HepG2 (cell line): Measurements from ENCODE around the gene ATG16L1. TPM values are rescaled to one million over a fixed set of nuclear protein-coding genes. Genes with fewer than 3 reads are reported as not detected.

Source experiments
- ATAC-seq: fragments of 200-7000 bp; cut with Tn5 transposase; 3 replicates; pipeline ENCODE4 v1.9.1; 2020; ENCODE audit warnings: mild to moderate bottlenecking, moderate library complexity
- BruUV-seq: library from RNA; stranded (reverse); fragments of 400-500 nt; replicated peaks from 2 replicates; lab custom pipeline; 2021; lab: Mats Ljungman, UMichigan
- CTCF ChIA-PET: fragments of 300-600 bp; formaldehyde crosslinking; extraction: SDS; loops from one replicate; lab custom pipeline; 2021; ENCODE audit warnings: low total read pairs, inconsistent platforms, low intra/inter-chr PET ratio; lab: Yijun Ruan, JAX
- POLR2A ChIA-PET: fragments of 350-600 bp; sonication (Branson Sonifier 250); formaldehyde crosslinking; loops from one replicate; lab custom pipeline; 2020; ENCODE audit warnings: antibody characterized with exemption, inconsistent platforms; lab: Yijun Ruan, JAX
- DNase-seq: peaks from one replicate; pipeline ENCODE4 v3.0.0-alpha.2; 2015; ENCODE audit warnings: low spot score
- FAIRE-seq: peaks from 3 replicates; lab custom pipeline; 2011; peaks lifted over from hg19 to GRCh38; lab: Jason Lieb, UNC
- H2AFZ ChIP-seq: one replicate; pipeline ENCODE4 v1.6.1; 2011; ENCODE audit warnings: low read length, inconsistent platforms
- H3K27ac ChIP-seq: fragments of 300-600 bp; 3 replicates; pipeline ENCODE4 v1.8.0; 2011; ENCODE audit warnings: mixed run types, mild to moderate bottlenecking, mixed read lengths, low read length, inconsistent platforms; ENCODE audit not compliant: insufficient read depth; ENCODE audit errors: extremely low read length
- H3K27me3 ChIP-seq, 2 experiments: fragments of 200-600 bp in 1 of 2; 2 replicates in 1 of 2; 3 replicates in 1 of 2; pipeline versions ENCODE4 v1.6.0 to v1.8.0; 2011; ENCODE audit warnings: low read length in 2 of 2, mild to moderate bottlenecking in 2 of 2, moderate library complexity in 2 of 2, inconsistent platforms in 1 of 2; ENCODE audit not compliant: insufficient read depth in 2 of 2, control insufficient read depth in 1 of 2
- H3K36me3 ChIP-seq, 2 experiments: fragments of 200-600 bp in 1 of 2; replicated peaks in 1 of 2; 2 replicates in 1 of 2; 3 replicates in 1 of 2; pipeline versions ENCODE4 v1.5.1 to v1.8.0; 2011; ENCODE audit warnings: low read length in 2 of 2, inconsistent platforms in 1 of 2; ENCODE audit not compliant: insufficient read depth in 2 of 2, control insufficient read depth in 1 of 2
- H3K4me1 ChIP-seq: 2 replicates; pipeline ENCODE4 v1.5.1; 2012; ENCODE audit warnings: low read length, inconsistent platforms; ENCODE audit not compliant: insufficient read depth
- H3K4me2 ChIP-seq: 2 replicates; pipeline ENCODE4 v1.6.0; 2011; ENCODE audit warnings: low read depth, low read length, inconsistent platforms
- H3K4me3 ChIP-seq, 3 experiments: fragments of 200-600 bp in 1 of 3; sonication (generic), shearing (Covaris generic) in 1 of 3; replicated peaks in 1 of 3; 2 replicates each; pipeline ENCODE4 v1.5.1; 2011 to 2016; ENCODE audit warnings: low read length in 3 of 3, inconsistent platforms in 2 of 3, low read depth in 2 of 3, mild to moderate bottlenecking in 2 of 3, control low read depth in 1 of 3, mixed read lengths in 1 of 3; ENCODE audit not compliant: insufficient read depth in 1 of 3
- H3K79me2 ChIP-seq: one replicate; pipeline ENCODE4 v1.6.1; 2011; ENCODE audit warnings: low read length, inconsistent platforms; ENCODE audit not compliant: insufficient read depth
- H3K9ac ChIP-seq: 2 replicates; pipeline ENCODE4 v1.6.0; 2011; ENCODE audit warnings: mild to moderate bottlenecking, low read depth, low read length, inconsistent platforms; ENCODE audit not compliant: insufficient read depth
- H3K9me3 ChIP-seq: 2 replicates; pipeline ENCODE4 v1.5.1; 2012; ENCODE audit warnings: mild to moderate bottlenecking, low read length
- H4K20me1 ChIP-seq: 2 replicates; pipeline ENCODE4 v1.6.0; 2011; ENCODE audit warnings: inconsistent platforms, mild to moderate bottlenecking, low read length, moderate library complexity; ENCODE audit not compliant: insufficient read depth
- ARHGAP35 ChIP-seq: sonication (generic); formaldehyde crosslinking; IDR thresholded peaks from 2 replicates; pipeline ENCODE4 v1.9.0; 2022; ENCODE audit warnings: mild to moderate bottlenecking, inconsistent platforms, moderate library complexity, missing genetic modification reagents, borderline replicate concordance
- FOXM1 ChIP-seq: sonication (generic); formaldehyde crosslinking; IDR thresholded peaks from 2 replicates; pipeline ENCODE4 v1.5.0; 2020; ENCODE audit warnings: missing genetic modification reagents
- GLI4 ChIP-seq: sonication (generic); formaldehyde crosslinking; IDR thresholded peaks from 2 replicates; pipeline ENCODE4 v1.5.1; 2020; ENCODE audit warnings: missing genetic modification reagents, mild to moderate bottlenecking, moderate library complexity, borderline replicate concordance
- GZF1 ChIP-seq: sonication (generic); formaldehyde crosslinking; IDR thresholded peaks from 2 replicates; pipeline ENCODE4 v1.5.1; 2020; ENCODE audit warnings: mild to moderate bottlenecking, missing genetic modification reagents
- NFE2L2 ChIP-seq: fragments of 150-350 bp; IDR thresholded peaks from 2 replicates; pipeline ENCODE4 v1.6.1; 2014; ENCODE audit warnings: low read length
- PHF20 ChIP-seq: sonication (generic); formaldehyde crosslinking; IDR thresholded peaks from 2 replicates; pipeline ENCODE4 v1.5.0; 2020; ENCODE audit warnings: mild to moderate bottlenecking, missing genetic modification reagents
- RELA ChIP-seq: sonication (generic); formaldehyde crosslinking; IDR thresholded peaks from 2 replicates; pipeline ENCODE4 v1.4.0; 2020; ENCODE audit warnings: missing genetic modification reagents
- SP5 ChIP-seq: IDR thresholded peaks from 2 replicates; pipeline ENCODE4 v1.6.1; 2016; ENCODE audit warnings: low read depth, borderline replicate concordance
- U2AF2 ChIP-seq: fragments of 200-400 bp; formaldehyde crosslinking; IDR thresholded peaks from 2 replicates; pipeline ENCODE4 v1.6.1; 2017; ENCODE audit warnings: low read depth, mild to moderate bottlenecking, low read length
- ZNF576 ChIP-seq: sonication (generic); formaldehyde crosslinking; IDR thresholded peaks from 2 replicates; pipeline ENCODE4 v1.4.0; 2020; ENCODE audit warnings: mild to moderate bottlenecking, missing genetic modification reagents
- WGBS: methylation state at CpG from one replicate; pipeline ENCODE4 v1.1.6; 2017; ENCODE audit warnings: low lambda C conversion rate; 5-methylcytosine and 5-hydroxymethylcytosine counted together
- in situ Hi-C: cut with HindIII; loops from 2 replicates; pipeline ENCODE4 v1.10.0; 2017; ENCODE audit warnings: low pct_unique_long_range_greater_than_20kb; ENCODE audit not compliant: extremely low pct_ligation_motif_present
- intact Hi-C: fragments of 100-400 bp; cut with micrococcal nuclease; formaldehyde crosslinking; loops from one replicate; pipeline ENCODE4 v1.10.0; 2022; ENCODE audit not compliant: unreplicated experiment
- polyA plus RNA-seq, 8 experiments: library from polyadenylated mRNA; depleted of rRNA in 3 of 8; stranded (reverse) in 7 of 8; unstranded in 1 of 8; fragments of >200 nt; fragmentation: Illumina TruSeq in 4 of 8; extraction: Trizol in 4 of 8; gene quantifications; 2 replicates each; pipeline versions ENCODE4 v1.2.1 to v1.2.3, GENCODE V29; 2011 to 2016; ENCODE audit warnings: low read depth in 4 of 8, missing spikeins in 1 of 8, mixed read lengths in 1 of 8; ENCODE audit not compliant: insufficient read depth in 1 of 8
- total RNA-seq, 5 experiments: library from RNA; depleted of rRNA; stranded (reverse); fragments of >200 nt; fragmentation: Illumina TruSeq; extraction: Trizol; gene quantifications; 2 replicates each; pipeline ENCODE4 v1.2.3, GENCODE V29; 2016; ENCODE audit warnings: low read depth in 1 of 5
- TF ChIP-seq, protein P1 (sequence below): sonication (generic); formaldehyde crosslinking; IDR thresholded peaks from 2 replicates; pipeline ENCODE4 v1.5.1; 2020; ENCODE audit warnings: missing genetic modification reagents, mild to moderate bottlenecking, borderline replicate concordance
- TF ChIP-seq, protein P2 (sequence below): sonication (generic); formaldehyde crosslinking; IDR thresholded peaks from 2 replicates; pipeline ENCODE4 v1.4.0; 2020; ENCODE audit warnings: missing genetic modification reagents

Gene ATG16L1
- total and polyA plus RNA-seq, 2 of the 13 experiments (the other 11 are each of a cell fraction or from before 2014, with no cell fraction given), result 26.0 to 51.7 TPM

- peaks cover 15% of the 10 kb centered on the region for H3K4me1 ChIP-seq
- in situ Hi-C loops, result no loop called here
- H3K27me3 ChIP-seq, result 0 out of 5 replicates have a peak, but pooled peaks cover 0 to 2% of the 10 kb centered on the region in 2 experiments
- H3K79me2 ChIP-seq, result no peaks in the 10 kb centered on the region
- no TSS peak for BruUV-seq
- H3K4me2 ChIP-seq, result no peak overlapping the region
- H3K9ac ChIP-seq, result no peak overlapping the region
- no peak for ATAC-seq
- no peak overlapping the region for H3K27ac ChIP-seq
- H4K20me1 ChIP-seq, result no peaks in the 10 kb centered on the region
- FAIRE-seq, result no peak
- WGBS, result 24% methylated on average over 1 of the region's 1 CpG
- TF ChIP-seq PHF20 (CRISPR knock-in tag), result no peak
- no peak for TF ChIP-seq U2AF2
- no peak for TF ChIP-seq GZF1 (CRISPR knock-in tag)
- TF ChIP-seq GLI4 (CRISPR knock-in tag), result no peak
- TF ChIP-seq RELA (CRISPR knock-in tag), result no peak
- no peak for TF ChIP-seq NFE2L2
- TF ChIP-seq, protein P1, sequence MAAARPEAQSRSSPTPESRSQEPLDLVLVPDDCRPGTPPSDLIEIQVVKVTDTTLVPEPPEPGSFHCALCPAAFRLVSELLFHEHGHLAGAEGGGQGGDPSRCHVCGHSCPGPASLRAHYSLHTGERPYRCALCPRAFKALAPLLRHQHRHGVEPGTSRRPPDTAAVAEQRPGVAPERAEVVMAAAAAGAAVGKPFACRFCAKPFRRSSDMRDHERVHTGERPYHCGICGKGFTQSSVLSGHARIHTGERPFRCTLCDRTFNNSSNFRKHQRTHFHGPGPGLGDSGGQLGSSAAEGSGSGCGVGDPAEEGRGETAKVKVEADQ (CRISPR knock-in tag), result no peak
- TF ChIP-seq, protein P2, sequence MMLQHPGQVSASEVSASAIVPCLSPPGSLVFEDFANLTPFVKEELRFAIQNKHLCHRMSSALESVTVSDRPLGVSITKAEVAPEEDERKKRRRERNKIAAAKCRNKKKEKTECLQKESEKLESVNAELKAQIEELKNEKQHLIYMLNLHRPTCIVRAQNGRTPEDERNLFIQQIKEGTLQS (CRISPR knock-in tag), result no peak
- no peak for TF ChIP-seq FOXM1 (CRISPR knock-in tag)
- TF ChIP-seq ZNF576 (CRISPR knock-in tag), result no peak
- no peak for TF ChIP-seq SP5 (CRISPR knock-in tag)
- no peak for TF ChIP-seq ARHGAP35
- TF ChIP-seq, all 625 proteins: peak for 0
- H3K36me3 ChIP-seq, result no peaks in the 10 kb centered on the region
- no peaks in the 10 kb centered on the region for H3K9me3 ChIP-seq
- H2AFZ ChIP-seq, result no peak overlapping the region
- DNase-seq, result no peak
- ChIA-PET CTCF (no interaction called here), POLR2A (no interaction called here)
- intact Hi-C loops, result no loop called here
- no peak overlapping the region for H3K4me3 ChIP-seq
These were observed 31.6 kb upstream of the ATG16L1 start for GRCh38 chr2:233219848-233220247.
